HepG2 (cell line): ENCODE data around the gene PMPCB. TPM values are rescaled to one million over a fixed set of nuclear protein-coding genes. Genes with fewer than 3 reads are reported as not detected.

Experiments used
- CEBPG ChIP-seq: IDR thresholded peaks from 2 replicates; pipeline ENCODE4 v1.6.1; 2016
- CENPX ChIP-seq: sonication (generic); formaldehyde crosslinking; IDR thresholded peaks from 2 replicates; pipeline ENCODE4 v1.9.0; 2021; ENCODE audit warnings: mild to moderate bottlenecking, missing genetic modification reagents, moderate library complexity
- CSRNP1 ChIP-seq: sonication (generic); formaldehyde crosslinking; IDR thresholded peaks from 2 replicates; pipeline ENCODE4 v1.8.1; 2023; ENCODE audit warnings: mild to moderate bottlenecking, missing genetic modification reagents
- FOXK1 ChIP-seq: sonication (generic); formaldehyde crosslinking; IDR thresholded peaks from 2 replicates; pipeline ENCODE4 v1.4.0; 2020; ENCODE audit warnings: low read depth, missing genetic modification reagents, borderline replicate concordance
- HNRNPH1 ChIP-seq: fragments of 200-400 bp; formaldehyde crosslinking; optimal IDR thresholded peaks from 2 replicates; pipeline ENCODE3; 2017; ENCODE audit warnings: mild to moderate bottlenecking, low read depth, low read length
- MED13 ChIP-seq: sonication (generic); formaldehyde crosslinking; IDR thresholded peaks from 2 replicates; pipeline ENCODE4 v1.5.0; 2020; ENCODE audit warnings: missing genetic modification reagents
- MIER3 ChIP-seq: IDR thresholded peaks from 2 replicates; pipeline ENCODE4 v1.6.1; 2016; ENCODE audit warnings: missing compliant biosample characterization, borderline replicate concordance
- MNT ChIP-seq: fragments of 450-650 bp; IDR thresholded peaks from 2 replicates; pipeline ENCODE4 v1.6.1; 2016
- MXD1 ChIP-seq: sonication (generic); formaldehyde crosslinking; IDR thresholded peaks from 2 replicates; pipeline ENCODE4 v1.4.0; 2020; ENCODE audit warnings: mild to moderate bottlenecking, missing genetic modification reagents
- MXI1 ChIP-seq: IDR thresholded peaks from 3 replicates; pipeline ENCODE4 v1.6.1; 2012; ENCODE audit warnings: low read depth, low read length, inconsistent platforms, borderline replicate concordance
- NBN ChIP-seq: fragments of 450-650 bp; conservative IDR thresholded peaks from 2 replicates; pipeline ENCODE4 v1.6.1; 2017
- NFATC3 ChIP-seq: sonication (generic); formaldehyde crosslinking; IDR thresholded peaks from 2 replicates; pipeline ENCODE4 v1.5.1; 2020; ENCODE audit warnings: mild to moderate bottlenecking, missing genetic modification reagents
- PCBP1 ChIP-seq: fragments of 200-400 bp; formaldehyde crosslinking; IDR thresholded peaks from 2 replicates; pipeline ENCODE4 v1.6.1; 2017; ENCODE audit warnings: mild to moderate bottlenecking, low read depth, low read length, borderline replicate concordance
- RBAK ChIP-seq: sonication (generic); formaldehyde crosslinking; IDR thresholded peaks from 2 replicates; pipeline ENCODE4 v1.5.1; 2020; ENCODE audit warnings: mild to moderate bottlenecking, missing genetic modification reagents
- SCMH1 ChIP-seq: sonication (generic); formaldehyde crosslinking; IDR thresholded peaks from 2 replicates; pipeline ENCODE4 v1.9.0; 2021; ENCODE audit warnings: missing genetic modification reagents, mild to moderate bottlenecking, borderline replicate concordance
- SIN3B ChIP-seq: fragments of 150-350 bp; IDR thresholded peaks from 2 replicates; pipeline ENCODE4 v1.6.1; 2014; ENCODE audit warnings: low read length
- SIX1 ChIP-seq: sonication (generic); formaldehyde crosslinking; IDR thresholded peaks from 2 replicates; pipeline ENCODE4 v1.4.0; 2020; ENCODE audit warnings: missing genetic modification reagents, borderline replicate concordance
- SRSF1 ChIP-seq: fragments of 200-400 bp; formaldehyde crosslinking; optimal IDR thresholded peaks from 2 replicates; pipeline ENCODE3; 2017; ENCODE audit warnings: mild to moderate bottlenecking, low read depth, low read length, moderate library complexity
- TARDBP ChIP-seq: sonication (generic); formaldehyde crosslinking; IDR thresholded peaks from 2 replicates; pipeline ENCODE4 v1.8.0; 2022; ENCODE audit warnings: mild to moderate bottlenecking, missing genetic modification reagents
- ZBTB33 ChIP-seq: sonication (generic); formaldehyde crosslinking; IDR thresholded peaks from 2 replicates; pipeline ENCODE4 v1.4.0; 2020; ENCODE audit warnings: missing genetic modification reagents
- ZMYM3 ChIP-seq: sonication (generic); formaldehyde crosslinking; IDR thresholded peaks from 2 replicates; pipeline ENCODE4 v1.5.1; 2020; ENCODE audit warnings: mild to moderate bottlenecking, missing genetic modification reagents
- ZNF101 ChIP-seq: sonication (generic); formaldehyde crosslinking; IDR thresholded peaks from 2 replicates; pipeline ENCODE4 v1.4.0; 2020; ENCODE audit warnings: mild to moderate bottlenecking, low read depth, missing genetic modification reagents, borderline replicate concordance
- ZNF225 ChIP-seq: sonication (generic); formaldehyde crosslinking; IDR thresholded peaks from 2 replicates; pipeline ENCODE4 v1.4.0; 2020; ENCODE audit warnings: mild to moderate bottlenecking, missing genetic modification reagents
- ZNF556 ChIP-seq: sonication (generic); formaldehyde crosslinking; IDR thresholded peaks from 2 replicates; pipeline ENCODE4 v1.4.0; 2020; ENCODE audit warnings: mild to moderate bottlenecking, missing genetic modification reagents, borderline replicate concordance
- ZNF567 ChIP-seq: sonication (generic); formaldehyde crosslinking; IDR thresholded peaks from 2 replicates; pipeline ENCODE4 v1.8.1; 2023; ENCODE audit warnings: mild to moderate bottlenecking, missing genetic modification reagents, borderline replicate concordance
- ZNF816 ChIP-seq: sonication (generic); formaldehyde crosslinking; IDR thresholded peaks from 2 replicates; pipeline ENCODE4 v1.8.0; 2022; ENCODE audit warnings: missing genetic modification reagents, mild to moderate bottlenecking, borderline replicate concordance
- polyA plus RNA-seq, 8 experiments: library from polyadenylated mRNA; depleted of rRNA in 3 of 8; stranded (reverse) in 7 of 8; unstranded in 1 of 8; fragments of >200 nt; fragmentation: Illumina TruSeq in 4 of 8; extraction: Trizol in 4 of 8; gene quantifications; 2 replicates each; pipeline versions ENCODE4 v1.2.1 to v1.2.3, GENCODE V29; 2011 to 2016; ENCODE audit warnings: low read depth in 4 of 8, missing spikeins in 1 of 8, mixed read lengths in 1 of 8; ENCODE audit not compliant: insufficient read depth in 1 of 8
- total RNA-seq, 5 experiments: library from RNA; depleted of rRNA; stranded (reverse); fragments of >200 nt; fragmentation: Illumina TruSeq; extraction: Trizol; gene quantifications; 2 replicates each; pipeline ENCODE4 v1.2.3, GENCODE V29; 2016; ENCODE audit warnings: low read depth in 1 of 5

PMPCB gene
- total and polyA plus RNA-seq, 2 of the 13 experiments (the other 11 are each of a cell fraction or from before 2014, with no cell fraction given): 80.8 to 124 TPM

- peak; percentile 33; the same call in 1 of the 3 replicates for TF ChIP-seq MXI1
- TF ChIP-seq CENPX (CRISPR knock-in tag): no peak
- no peak for TF ChIP-seq CSRNP1 (CRISPR knock-in tag)
- TF ChIP-seq ZNF567 (CRISPR knock-in tag): no peak
- peak; percentile 54 for TF ChIP-seq CEBPG (CRISPR knock-in tag)
- TF ChIP-seq FOXK1: peak; percentile 82; the same call in 1 of the 2 replicates
- peak; percentile 62; the same call in 1 of the 2 replicates for TF ChIP-seq ZNF556
- no peak for TF ChIP-seq SCMH1 (CRISPR knock-in tag)
- no peak for TF ChIP-seq ZNF225 (CRISPR knock-in tag)
- TF ChIP-seq ZMYM3 (CRISPR knock-in tag): no peak
- no peak for TF ChIP-seq TARDBP (CRISPR knock-in tag)
- TF ChIP-seq MNT: no peak
- TF ChIP-seq NFATC3 (CRISPR knock-in tag): no peak
- TF ChIP-seq MXD1 (CRISPR knock-in tag): no peak
- 0 out of 2 replicates have a peak, but pooled peaks have one; percentile 49 for TF ChIP-seq ZNF101 (CRISPR knock-in tag)
- TF ChIP-seq MIER3: no peak
- peak; percentile 76; the same call in 1 of the 2 replicates for TF ChIP-seq SIN3B
- peak; percentile 44; the same call in 1 of the 2 replicates for TF ChIP-seq SIX1
- TF ChIP-seq HNRNPH1: no peak
- no peak for TF ChIP-seq ZBTB33 (CRISPR knock-in tag)
- TF ChIP-seq RBAK (CRISPR knock-in tag): no peak
- no peak for TF ChIP-seq NBN
- TF ChIP-seq SRSF1: peak; percentile 58
- TF ChIP-seq PCBP1: no peak
- TF ChIP-seq MED13 (CRISPR knock-in tag): no peak
- no peak for TF ChIP-seq ZNF816 (CRISPR knock-in tag)
Measured at GRCh38 chr7:103347507-103348267, 50.5 kb downstream of the PMPCB start, which contains the start of gene PSMC2 (continued).
